ENCODE data around the gene CSTF2T. TPM values are rescaled to one million over a fixed set of nuclear protein-coding genes. Genes with fewer than 3 reads are reported as not detected.

Gene CSTF2T, protein sequence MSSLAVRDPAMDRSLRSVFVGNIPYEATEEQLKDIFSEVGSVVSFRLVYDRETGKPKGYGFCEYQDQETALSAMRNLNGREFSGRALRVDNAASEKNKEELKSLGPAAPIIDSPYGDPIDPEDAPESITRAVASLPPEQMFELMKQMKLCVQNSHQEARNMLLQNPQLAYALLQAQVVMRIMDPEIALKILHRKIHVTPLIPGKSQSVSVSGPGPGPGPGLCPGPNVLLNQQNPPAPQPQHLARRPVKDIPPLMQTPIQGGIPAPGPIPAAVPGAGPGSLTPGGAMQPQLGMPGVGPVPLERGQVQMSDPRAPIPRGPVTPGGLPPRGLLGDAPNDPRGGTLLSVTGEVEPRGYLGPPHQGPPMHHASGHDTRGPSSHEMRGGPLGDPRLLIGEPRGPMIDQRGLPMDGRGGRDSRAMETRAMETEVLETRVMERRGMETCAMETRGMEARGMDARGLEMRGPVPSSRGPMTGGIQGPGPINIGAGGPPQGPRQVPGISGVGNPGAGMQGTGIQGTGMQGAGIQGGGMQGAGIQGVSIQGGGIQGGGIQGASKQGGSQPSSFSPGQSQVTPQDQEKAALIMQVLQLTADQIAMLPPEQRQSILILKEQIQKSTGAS
- polyA plus RNA-seq (2013, experiment 1 of 2; ENCODE audit: insufficient read length) = 12.1 TPM
- 13.4 TPM for polyA plus RNA-seq (2013, experiment 2 of 2; ENCODE audit: insufficient read length)

DNA sequence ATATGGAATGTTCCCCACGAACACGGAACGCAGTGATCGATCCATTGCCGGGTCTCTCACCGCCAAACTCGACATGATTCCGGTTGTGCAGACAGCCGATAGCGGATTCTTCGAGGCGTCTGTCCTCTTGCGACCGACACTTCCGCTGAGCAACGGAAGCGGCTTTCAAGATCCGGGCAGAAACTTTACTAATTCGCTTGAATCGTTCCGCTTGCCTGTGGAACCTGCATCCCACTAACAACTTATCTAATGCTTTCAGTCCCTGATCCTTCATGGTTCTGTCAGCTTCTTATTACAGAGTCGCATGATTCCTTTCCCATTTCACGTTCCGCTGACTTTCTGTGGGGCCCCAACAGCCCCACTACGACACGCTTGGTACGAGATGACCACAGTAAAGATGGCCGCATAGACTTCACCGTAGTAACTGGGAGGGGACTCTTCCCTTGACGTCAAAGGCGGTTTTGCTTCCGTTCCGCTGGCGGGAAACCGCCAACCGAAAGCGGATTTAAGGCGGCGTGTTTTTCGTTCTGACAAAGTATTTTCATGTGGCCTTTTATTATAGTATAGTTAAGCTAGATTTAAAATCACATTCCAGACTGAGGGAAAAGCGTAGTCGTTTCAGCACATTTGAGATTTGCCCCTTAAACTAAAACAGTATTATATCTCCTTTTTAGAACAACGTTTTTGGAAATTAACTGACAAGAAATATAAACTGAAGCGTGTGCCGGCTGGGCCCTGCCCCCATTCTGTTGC is at the start of gene CSTF2T:
Gene CSTF2T, minus strand, starts transcription at position 121 of the 753 bp plus-strand sequence. Its CDS starts 46 bp downstream, at position 75.
- DNase-seq = peak; percentile 94

DNA sequence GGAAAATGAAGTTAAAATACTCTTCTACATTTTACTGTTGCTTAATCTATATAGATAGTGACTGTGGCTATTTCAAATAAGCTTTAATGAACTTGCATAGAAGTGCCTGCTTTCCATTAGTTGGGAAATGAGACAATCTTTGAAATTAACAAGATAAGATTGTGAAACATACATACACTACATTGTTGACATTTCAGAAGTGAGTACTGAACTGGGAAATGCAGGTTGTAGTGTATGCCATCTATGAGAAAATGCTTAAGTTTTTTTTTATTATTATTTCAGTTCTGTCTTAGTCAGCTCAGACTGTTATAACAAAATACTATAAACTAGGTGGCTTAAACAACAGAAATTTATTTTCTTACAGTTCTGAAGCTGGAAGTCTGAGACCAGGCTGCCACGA is 49.6 kb upstream of the CSTF2T start:
- DNase-seq = peak; percentile 4

DNA sequence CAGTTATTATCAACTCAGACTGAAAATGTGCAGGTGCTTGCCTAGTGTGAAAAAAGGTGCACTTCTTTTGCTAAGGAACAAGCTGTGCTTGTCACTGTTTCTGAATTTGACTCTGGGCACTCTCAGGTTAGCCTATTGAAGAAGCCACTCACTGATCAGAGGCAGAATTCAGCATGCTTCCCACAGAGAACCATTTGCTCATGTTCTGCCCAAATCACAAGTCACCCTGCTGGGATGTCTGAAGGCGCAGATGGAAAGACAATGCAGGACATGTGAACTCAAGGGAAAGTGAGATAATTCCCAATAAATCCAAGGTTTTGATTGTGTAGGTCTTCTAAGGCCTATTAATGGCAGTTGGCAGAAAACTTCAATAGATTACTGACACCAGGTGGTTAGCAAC is 47.8 kb upstream of the CSTF2T start:
- DNase-seq = no peak

DNA sequence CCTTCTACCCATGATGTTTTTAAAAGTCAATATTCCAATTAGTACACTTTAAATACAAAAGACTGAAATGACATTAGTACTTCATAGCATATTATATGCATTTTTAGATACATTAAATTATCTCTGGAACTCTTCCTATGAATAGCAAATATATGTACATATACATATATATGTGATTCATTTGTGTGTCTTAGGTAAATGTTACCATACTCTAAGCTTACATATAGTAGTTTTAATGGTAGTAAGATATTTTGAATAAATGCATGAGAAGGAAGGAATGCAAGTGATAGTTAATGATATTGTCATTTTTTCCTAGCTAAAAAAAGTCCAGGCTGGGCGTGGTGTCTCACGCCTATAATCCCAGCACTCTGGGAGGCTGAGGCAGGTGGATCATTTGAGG is 46.0 kb upstream of the CSTF2T start:
- no peak for DNase-seq

DNA sequence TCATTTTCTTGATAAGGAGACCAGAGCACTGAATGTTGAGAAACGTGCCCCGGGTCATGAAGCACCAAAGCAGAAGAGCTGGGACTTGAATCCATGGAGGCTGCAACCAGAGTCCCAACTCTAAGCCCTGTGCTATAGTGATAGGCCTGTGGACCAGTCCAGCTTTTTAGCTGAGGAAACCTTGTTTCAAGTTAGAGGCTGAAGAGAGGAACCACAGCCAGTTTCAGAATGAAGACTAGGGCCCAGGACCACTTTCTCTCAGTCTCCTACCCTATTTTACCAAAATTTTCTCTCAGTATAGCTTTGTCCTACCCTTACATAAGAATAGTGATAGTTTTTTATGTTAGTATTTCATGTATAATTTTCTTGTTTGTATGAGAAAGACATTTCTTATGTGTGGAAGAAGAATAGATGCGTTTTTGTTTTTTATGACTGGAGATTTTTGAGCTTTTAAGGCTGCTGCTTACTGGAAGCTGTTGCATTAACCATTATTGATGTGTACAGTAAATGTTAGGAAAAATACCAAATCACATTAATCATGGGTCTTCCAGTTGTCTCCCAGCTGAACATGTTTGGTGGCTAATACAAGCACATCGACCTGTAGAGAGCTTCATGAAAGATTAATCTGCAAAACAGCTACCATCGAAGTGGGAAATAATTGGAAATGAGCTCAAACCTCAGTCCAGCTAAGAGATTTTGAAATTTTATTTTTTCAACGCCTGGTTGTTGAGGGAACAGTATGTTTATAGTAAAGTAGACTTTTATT is 45.0 kb upstream of the CSTF2T start:
- no peak for DNase-seq

DNA sequence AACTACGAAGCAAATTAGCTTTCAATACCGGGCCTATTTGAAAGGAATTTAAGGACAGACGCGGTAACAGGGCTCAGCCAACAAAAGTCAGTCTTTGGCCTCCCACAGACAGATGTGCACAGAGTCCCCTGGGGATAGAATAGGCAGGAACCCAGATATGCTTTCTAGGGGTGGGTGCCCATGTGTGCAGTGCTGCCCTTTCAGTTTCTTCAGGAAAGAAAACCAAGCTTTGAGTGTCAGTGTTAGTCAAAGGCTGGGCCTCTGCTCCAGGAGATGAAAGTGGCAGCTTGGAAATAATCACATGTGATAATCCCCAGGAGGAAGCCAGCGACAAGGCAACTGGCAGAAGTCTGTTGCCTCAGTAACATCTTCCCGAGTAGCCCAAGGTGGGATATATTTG is 43.8 kb upstream of the CSTF2T start:
- DNase-seq = peak; percentile 37

DNA sequence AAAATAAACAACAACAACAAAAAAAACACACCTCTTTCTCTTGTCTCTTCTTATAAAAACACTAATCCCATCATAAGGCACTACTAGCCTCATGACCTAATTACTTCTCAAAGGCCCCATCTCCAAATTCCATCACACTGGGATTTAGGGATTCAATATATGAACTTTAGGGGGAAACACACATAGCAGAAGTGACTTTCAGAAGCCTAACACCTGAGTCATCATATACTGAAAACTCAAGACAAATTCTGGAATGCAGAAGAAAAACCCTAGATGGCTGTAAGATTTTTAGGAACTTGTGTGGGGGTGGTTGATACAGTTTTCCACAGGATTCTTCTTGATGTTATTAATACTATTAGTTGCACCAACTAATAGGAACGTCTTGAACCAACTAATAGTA is 33.7 kb upstream of the CSTF2T start:
- peak; percentile 84 for DNase-seq

DNA sequence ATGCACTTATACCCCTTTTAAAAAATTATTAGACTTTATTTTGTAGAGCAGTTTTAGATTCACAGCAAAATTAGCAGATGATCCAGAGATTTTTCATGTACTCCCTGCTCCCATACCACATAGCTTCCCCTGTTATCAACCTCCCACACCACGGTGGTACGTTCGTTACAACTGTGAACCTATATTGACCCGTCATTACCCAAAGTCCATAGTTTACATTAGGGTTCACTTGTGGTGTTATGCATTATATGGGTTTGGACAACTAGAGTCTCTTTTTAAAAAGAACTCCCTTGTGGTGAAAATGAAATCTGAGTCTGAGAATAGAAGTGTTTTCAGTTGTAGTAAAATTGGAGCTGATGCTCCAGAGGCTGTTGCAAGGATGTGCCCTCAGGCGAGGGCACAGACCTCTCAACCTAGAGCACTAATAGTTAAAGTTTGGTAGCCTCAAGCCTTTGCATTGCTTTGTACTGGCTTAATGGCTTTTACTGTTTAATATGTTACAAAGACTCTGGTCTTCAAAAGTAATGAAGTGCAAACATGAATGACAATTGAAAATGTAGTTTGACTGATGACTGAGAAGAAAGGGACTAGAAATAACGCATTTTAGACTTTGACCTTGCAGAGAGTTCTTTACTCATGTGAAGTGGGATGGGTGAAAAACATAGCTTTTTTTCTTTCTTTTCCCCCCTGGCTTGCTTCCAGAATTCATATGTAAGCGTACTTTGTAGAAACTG is 30.6 kb upstream of the CSTF2T start:
- DNase-seq = no peak

DNA sequence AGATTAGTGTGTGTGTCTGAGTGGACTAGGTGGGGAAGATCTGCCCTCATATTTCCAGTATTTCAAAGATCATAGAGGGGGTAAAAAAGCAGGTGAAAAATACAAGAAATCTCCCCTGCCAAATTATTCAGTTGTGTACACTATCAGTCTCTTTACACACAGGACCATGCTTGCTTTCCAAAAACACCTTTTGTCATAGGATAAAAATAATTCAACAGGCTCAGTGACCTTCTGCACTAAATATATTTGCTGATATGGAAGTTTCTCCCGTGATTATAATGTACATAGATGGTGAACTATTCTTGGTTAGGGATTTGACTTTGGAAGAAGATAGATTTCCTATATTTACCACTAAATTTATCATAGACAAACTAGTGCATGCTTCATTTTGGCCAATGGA is 24.6 kb upstream of the CSTF2T start:
- DNase-seq = no peak

DNA sequence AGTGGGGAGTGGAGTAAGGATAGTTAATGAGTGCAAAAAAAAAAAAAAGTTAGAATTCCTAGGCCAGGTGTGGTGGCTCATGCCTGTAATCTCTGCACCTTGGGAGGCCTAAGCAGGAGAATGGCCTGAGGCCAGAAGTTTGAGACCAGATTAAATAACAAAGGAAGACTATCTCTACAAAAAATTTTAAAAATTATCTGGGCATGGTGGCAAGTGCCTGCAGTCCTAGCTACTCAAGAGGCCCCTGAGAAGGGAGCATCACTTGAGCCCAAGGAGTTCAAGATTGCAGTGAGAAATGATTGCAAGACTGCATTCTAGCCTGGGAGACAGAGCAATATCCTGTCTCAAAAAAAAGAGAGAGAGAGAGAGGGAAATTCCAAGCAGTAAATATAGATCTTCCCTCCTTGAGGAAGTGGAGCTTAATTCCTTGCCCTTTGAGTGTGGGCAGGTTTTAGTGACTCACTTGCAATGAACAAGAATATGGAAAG is 19.5 kb upstream of the CSTF2T start:
- DNase-seq = peak; percentile 53

DNA sequence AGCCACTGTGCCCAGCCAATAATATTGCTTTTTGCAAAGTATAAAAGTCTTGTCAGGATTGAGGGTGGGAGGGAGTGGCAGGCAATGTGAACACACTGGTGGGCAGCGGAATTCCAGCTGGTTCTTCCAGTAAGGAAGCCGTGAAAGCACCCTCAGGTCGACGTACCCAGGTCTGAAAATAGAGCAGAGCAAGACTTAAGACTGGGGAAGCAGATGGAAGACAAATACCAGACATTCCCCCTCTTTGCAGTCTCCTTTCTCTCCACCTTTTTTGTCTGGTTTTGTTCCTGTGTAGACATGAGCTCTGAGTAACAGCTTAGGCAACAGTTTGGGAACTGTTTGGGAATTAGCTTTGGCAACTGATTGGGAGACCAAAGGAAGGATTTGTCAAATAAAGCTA is 17.6 kb upstream of the CSTF2T start:
- peak; percentile 19 for DNase-seq

DNA sequence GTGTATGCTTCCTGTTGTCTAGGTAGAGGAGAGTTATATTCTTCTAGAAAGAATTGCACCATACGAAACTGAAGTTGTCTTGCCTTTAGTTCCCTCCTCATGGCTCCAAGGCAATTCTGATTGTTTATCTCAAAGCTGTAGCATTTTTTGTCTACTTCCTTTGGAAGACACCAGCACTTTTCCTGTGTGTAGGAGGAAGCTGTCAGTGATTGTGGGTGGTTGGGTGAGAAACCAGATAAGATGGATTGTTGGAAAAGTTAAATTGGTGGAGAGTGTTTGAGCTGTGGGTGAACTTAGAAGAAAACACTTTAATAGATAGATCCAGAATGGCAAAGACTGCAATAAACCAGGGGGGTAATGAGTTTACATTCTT is 12.1 kb upstream of the CSTF2T start:
- no peak for DNase-seq

DNA sequence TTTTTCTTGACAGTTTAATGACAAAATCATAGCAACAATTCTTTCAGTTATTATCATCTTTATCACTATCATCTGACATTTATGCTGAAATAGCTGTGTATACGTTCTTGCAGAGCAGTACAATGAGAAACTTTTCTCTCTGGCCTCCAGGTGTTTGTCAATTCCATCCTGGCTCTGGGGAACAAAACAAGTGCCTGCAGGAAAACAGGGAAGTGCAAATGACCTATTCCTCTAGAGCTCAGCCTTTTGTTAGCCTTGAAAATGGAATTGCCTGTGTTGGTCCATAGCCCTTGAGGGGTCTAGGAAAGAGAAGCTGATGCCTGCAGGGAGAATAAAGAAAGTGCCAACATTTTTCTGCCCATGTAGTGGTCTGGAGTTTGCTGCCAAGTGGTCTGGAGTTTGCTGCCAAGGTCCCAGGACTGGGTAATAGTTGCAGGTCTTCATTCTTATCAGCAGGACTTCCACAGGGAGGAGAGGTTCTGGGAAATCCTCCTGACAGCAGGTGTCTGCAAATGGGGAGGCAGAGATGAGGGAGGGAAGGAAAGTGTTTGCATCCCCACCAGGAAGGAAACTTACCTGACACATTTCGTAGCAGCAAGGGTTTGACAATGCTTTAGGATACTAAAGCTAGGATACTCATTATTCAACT is 10.1 kb upstream of the CSTF2T start:
- DNase-seq = no peak

DNA sequence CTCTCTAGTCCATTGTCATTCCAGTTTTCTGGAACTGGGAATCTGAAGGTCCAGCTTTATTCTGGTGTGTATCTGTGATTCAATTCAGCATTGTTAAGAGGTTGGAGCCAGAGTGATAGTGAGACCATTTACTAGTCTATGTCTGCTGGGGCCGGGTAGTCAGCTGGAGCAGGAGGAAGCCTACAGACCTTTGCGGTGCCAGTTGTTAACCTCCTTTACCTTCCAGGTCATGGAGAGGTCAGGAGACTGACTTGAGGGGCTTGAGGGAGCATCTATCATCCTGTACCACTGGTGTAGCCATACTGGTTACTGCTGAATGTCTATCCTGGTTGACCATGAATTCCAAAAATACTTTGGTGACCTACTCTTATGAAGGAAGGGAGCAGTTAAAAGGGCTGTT is 9.2 kb upstream of the CSTF2T start:
- no peak for DNase-seq

DNA sequence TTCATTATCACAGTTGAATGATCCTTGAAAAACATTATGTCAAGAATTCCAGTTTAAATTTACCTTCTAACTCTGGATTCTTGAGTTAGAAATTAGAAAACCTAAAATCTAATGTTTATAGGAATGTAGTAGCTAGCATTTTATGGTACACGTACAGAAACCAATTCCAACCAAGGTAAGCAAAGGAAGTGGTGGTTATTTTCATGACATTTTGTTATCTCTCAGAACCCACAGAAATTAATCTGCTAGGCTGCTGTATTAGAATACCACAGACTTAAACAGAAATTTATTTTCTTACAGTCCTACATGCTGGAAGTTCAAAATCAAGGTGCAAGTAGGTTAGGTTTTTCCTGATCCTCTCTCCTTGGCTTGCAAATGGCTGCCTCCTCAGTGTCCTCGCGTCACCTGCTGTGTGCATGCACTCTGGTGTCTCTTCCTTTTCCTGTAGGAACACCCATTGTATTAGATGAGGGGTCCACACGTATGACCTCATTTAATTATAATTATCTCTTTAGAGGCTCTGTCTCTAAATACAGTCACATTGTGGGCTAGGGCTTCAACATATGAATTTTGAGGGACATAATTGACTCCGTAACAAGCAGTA is 8.5 kb upstream of the CSTF2T start:
- DNase-seq = no peak

DNA sequence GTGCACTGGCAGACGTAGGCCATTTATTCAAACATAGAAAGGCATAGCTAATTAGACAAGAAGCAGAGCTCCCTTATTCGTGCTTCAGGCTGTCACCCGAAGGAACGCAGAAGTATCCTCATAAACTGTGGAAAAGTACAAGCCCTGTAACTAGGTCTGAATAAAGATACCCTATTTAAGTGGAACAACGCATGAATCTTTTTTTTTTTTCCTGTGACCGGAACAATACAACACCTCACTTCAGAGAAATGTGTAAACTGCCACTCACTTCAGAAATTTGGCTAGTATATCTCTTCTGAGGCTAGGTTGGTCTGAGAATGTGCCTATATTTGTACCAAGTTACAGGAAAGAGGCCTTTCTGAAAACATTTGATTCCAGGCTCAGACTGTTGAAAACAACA is 8.0 kb upstream of the CSTF2T start:
- DNase-seq = no peak

DNA sequence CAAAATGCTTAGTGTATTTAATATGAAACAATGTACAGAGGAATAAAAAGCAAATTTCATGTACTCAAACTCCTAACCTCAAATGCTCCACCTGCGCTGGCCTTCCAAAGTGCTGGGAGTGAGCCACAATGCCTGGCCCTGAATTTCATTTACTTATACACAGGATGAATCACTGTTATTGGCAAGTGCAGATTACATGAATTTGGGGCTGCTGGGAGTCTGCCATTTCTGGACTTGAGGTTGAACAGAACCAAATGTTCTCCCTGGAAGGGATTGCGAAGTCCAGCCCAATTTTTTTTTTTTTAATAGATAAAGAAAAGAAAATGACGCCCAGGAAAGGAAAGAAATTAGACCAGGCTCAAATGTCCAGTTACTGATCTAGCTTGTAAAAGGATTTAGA is 6.8 kb upstream of the CSTF2T start:
- no peak for DNase-seq

DNA sequence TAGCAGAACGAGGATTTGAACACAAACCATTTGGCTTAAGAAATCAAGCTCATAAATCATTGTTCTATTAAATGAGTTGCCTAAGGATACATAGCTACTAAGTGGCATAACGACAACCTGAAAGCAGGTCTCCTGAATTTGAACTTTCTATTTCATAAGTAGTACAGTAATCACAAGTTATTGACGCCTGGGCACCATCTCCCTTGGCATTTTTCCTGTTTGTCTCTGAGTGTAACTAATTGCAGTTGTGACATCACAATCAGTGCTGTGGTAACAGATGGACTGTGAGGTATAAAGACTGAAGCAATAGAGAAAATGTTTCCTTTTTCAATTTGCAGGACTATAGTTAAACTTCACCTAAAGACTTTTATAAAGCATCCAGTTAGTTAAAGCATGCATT is 6.4 kb upstream of the CSTF2T start:
- DNase-seq = no peak

DNA sequence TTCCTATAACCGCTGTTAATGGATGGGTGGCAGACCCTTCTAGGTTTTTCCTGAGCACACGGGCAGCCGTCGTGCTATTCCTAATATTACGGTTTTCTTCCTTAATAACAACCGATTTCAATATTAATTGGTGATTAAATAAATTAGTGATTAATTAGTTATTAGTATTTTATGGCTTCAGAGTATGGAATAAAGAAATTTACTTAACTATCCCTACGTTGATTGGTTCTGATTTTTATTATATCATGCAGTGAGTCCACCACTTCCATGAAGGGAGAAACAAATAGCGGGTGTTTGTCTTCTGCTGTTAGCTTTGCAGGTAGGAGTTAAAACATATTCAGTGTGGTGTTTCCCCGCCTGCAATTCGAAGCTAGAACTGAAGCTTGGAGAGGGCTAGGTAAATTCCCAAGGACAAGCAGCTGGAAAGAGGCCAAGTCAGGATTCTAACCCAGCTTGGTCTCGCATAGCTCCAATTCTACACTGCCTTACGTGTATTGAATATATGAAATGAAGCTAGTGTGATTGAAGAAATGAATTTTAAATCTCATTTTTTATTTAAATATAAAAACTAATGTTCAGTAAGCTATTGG is 928 bp upstream of the CSTF2T start:
- peak; percentile 60 for DNase-seq

DNA sequence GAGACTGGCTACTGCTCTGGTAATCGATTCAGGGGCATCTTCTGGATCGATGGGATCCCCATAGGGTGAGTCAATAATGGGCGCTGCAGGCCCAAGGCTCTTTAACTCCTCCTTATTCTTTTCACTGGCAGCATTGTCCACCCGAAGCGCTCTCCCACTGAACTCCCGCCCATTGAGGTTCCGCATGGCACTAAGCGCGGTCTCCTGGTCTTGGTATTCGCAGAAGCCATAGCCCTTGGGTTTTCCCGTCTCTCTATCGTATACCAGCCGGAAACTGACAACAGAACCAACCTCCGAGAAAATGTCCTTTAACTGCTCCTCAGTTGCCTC is 285 bp downstream of the CSTF2T start:
- no peak for DNase-seq

Measured in fibroblast of skin of scalp (primary cell).